Left ventricle myocardium inferior (tissue), 1 donor: ENCODE results near the gene SOX9. TPM values are rescaled to one million over a fixed set of nuclear protein-coding genes. Genes with fewer than 3 reads are reported as not detected.

Experiments used
- DNase-seq: peaks from one replicate; pipeline ENCODE4 v3.0.0-alpha.2; 2020
- H3K27ac ChIP-seq: fragments of 200-600 bp; replicated peaks from 2 replicates; pipeline ENCODE4 v1.8.0; 2021
- H3K27me3 ChIP-seq: fragments of 200-600 bp; 2 replicates; pipeline ENCODE4 v1.8.0; 2021; ENCODE audit warnings: low read depth
- H3K36me3 ChIP-seq: fragments of 200-600 bp; 2 replicates; pipeline ENCODE4 v1.8.0; 2021
- H3K4me1 ChIP-seq: fragments of 200-600 bp; 2 replicates; pipeline ENCODE4 v1.8.0; 2021
- H3K4me3 ChIP-seq: fragments of 200-600 bp; 2 replicates; pipeline ENCODE4 v1.8.0; 2021; ENCODE audit warnings: mild to moderate bottlenecking, moderate library complexity
- H3K9me3 ChIP-seq: fragments of 200-600 bp; replicated peaks from 2 replicates; pipeline ENCODE4 v1.8.0; 2021
- CTCF ChIP-seq: fragments of 200-600 bp; IDR thresholded peaks from 2 replicates; pipeline ENCODE4 v1.8.0; 2021; ENCODE audit warnings: antibody characterized with exemption, mild to moderate bottlenecking, borderline replicate concordance
- intact Hi-C: fragments of 100-400 bp; cut with micrococcal nuclease; formaldehyde crosslinking; loops from one replicate; pipeline ENCODE4 v1.11.0; 2022
- total RNA-seq: library from RNA; stranded (reverse); fragmentation: NEBNext Ultra II Directional; extraction: Animal tissue kit (Norgen Biotek cat#: 25700); gene quantifications from one replicate; pipeline ENCODE4 v1.2.1, GENCODE V29; 2021
- donor health status: DM: no; HTN: yes; CAD: no; lungs with severe emphysema.

Gene SOX9
- total RNA-seq, 1 donor from 2014 or later, result 15.0 TPM

GRCh38 chr17:72152387-72152929 lies 31.6 kb downstream of the SOX9 start:
- H3K27ac ChIP-seq, result peak overlapping the region; percentile 87
- H3K36me3 ChIP-seq, result no peaks in the 10 kb centered on the region
- no peaks in the 10 kb centered on the region for H3K27me3 ChIP-seq
- H3K4me3 ChIP-seq, result peak overlapping the region; percentile 29
- peaks cover 28% of the 10 kb centered on the region for H3K4me1 ChIP-seq
- no peak for DNase-seq
- intact Hi-C loops, result no loop called here
- no peaks in the 10 kb centered on the region for H3K9me3 ChIP-seq
- TF ChIP-seq CTCF, result no peak

DNA sequence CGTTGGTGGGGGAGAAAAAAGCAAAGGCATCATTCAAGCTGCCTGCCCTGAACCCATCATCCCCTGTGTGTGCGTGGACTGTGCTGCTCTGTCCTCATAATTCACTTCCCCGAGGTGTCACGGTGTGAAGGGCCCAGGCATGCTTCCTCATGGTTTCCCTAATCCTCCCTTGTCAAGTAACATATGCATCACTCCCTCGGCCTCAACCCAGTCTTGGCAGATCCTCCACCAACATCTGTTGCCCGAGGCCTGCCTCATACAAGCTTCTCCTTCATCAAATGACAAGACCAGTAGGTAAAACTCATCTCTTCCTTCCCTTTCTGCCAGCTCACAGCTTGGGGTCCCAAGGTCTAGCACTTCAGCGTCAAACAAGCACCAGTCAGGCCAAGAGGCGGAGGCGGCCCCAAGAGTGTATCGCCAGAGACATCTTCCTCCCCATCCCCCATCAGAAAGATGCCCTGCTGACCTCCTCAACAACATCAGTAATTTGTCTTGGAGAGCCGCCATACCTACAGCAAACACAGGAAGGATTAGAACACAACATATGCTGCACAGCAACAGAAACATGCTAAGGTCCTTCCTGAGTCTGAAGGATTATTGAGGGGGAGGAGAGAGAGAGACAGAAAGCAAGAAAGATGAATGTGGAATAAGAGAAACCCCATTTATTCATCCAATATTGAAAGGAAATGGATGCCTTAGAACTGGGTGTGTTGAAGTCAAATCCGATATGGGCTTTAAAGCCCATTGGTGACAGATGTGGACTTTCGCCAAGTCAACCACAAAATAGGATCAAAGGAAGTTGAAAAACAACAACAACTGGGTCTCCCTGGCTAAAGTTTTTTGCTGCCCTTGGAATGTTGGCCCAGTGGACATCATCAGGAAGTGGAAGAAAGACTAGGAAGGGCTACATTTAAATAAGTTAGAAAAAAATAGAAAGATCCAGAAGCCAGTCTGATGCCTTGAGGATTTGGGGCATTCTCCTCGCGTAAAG lies 38.4 kb downstream of the SOX9 start:
- DNase-seq, result no peak
- intact Hi-C loops, result no loop called here
- no peak overlapping the region for H3K4me3 ChIP-seq
- H3K36me3 ChIP-seq, result no peaks in the 10 kb centered on the region
- TF ChIP-seq CTCF, result no peak
- no peak overlapping the region for H3K27ac ChIP-seq
- no peaks in the 10 kb centered on the region for H3K9me3 ChIP-seq
- peaks cover 4% of the 10 kb centered on the region for H3K4me1 ChIP-seq
- no peaks in the 10 kb centered on the region for H3K27me3 ChIP-seq

DNA sequence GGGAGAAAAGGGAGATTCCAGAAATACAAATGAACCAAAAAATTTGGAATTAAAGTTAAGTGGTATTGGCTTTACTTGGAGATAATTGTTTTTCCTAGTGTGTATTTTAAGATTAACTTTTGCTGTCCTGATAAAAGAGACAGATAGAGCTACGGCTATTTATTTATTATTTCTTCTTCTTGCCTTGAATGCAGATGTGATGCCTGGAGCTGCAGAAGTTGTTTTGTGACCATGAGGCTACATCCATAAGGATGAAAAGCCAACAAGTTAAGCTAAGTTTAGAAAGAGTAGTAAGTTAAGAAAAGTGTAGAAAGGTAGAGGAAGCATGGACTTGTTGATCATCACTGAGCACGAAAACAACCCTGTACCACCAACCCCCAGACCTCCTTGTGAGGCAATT lies 41.7 kb downstream of the SOX9 start:
- intact Hi-C loops, result no loop called here
- Histone ChIP-seq H3K36me3 (no peaks in the 10 kb centered on the region), H3K4me1 (peaks cover 4% of the 10 kb centered on the region), H3K4me3 (no peak overlapping the region), H3K27me3 (no peaks in the 10 kb centered on the region), H3K9me3 (no peaks in the 10 kb centered on the region), H3K27ac (no peak overlapping the region)
- no peak for DNase-seq
- TF ChIP-seq CTCF, result no peak

- peaks cover 4% of the 10 kb centered on the region for H3K4me1 ChIP-seq
- no peaks in the 10 kb centered on the region for H3K27me3 ChIP-seq
- intact Hi-C loops, result no loop called here
- no peak for DNase-seq
- H3K27ac ChIP-seq, result peak overlapping the region; percentile 46
- no peaks in the 10 kb centered on the region for H3K9me3 ChIP-seq
- no peaks in the 10 kb centered on the region for H3K36me3 ChIP-seq
- no peak overlapping the region for H3K4me3 ChIP-seq
- no peak for TF ChIP-seq CTCF
These were observed 42.7 kb downstream of the SOX9 start for GRCh38 chr17:72163474-72163873.

- Histone ChIP-seq H3K27ac (peak overlapping the region; percentile 46), H3K9me3 (no peaks in the 10 kb centered on the region), H3K4me1 (peaks cover 4% of the 10 kb centered on the region), H3K27me3 (no peaks in the 10 kb centered on the region), H3K36me3 (no peaks in the 10 kb centered on the region), H3K4me3 (no peak overlapping the region)
- intact Hi-C loops, result no loop called here
- no peak for TF ChIP-seq CTCF
- no peak for DNase-seq
These were observed 43.4 kb downstream of the SOX9 start for GRCh38 chr17:72164158-72164739.
